GM12891 (cell line): Measurements from ENCODE around the gene C3.
"Not testable (repeated sequence)": the region's sequence is repeated elsewhere in the genome, so short reads cannot be mapped to it uniquely, and the experiment has no call there.

ENCODE experiments used
- DNase-seq: peaks from one replicate; pipeline ENCODE4 v3.0.0; 2011; ENCODE audit warnings: low spot score; ENCODE audit not compliant: insufficient read length
- FAIRE-seq: peaks from 2 replicates; lab custom pipeline; 2011; peaks lifted over from hg19 to GRCh38; lab: Jason Lieb, UNC
- PAX5 ChIP-seq: IDR thresholded peaks from 2 replicates; pipeline ENCODE4 v1.6.1; 2011; ENCODE audit warnings: low read length, moderate library complexity, mild to moderate bottlenecking; ENCODE audit not compliant: insufficient read depth, severe bottlenecking
- POLR2A ChIP-seq: IDR thresholded peaks from 2 replicates; pipeline ENCODE4 v1.6.1; 2011; ENCODE audit warnings: low read depth, low read length, control low read depth
- POLR2AphosphoS5 ChIP-seq: IDR thresholded peaks from 2 replicates; pipeline ENCODE4 v1.6.1; 2011; ENCODE audit warnings: low read depth, low read length, control low read depth
- POU2F2 ChIP-seq: IDR thresholded peaks from 2 replicates; pipeline ENCODE4 v1.6.1; 2011; ENCODE audit warnings: low read depth, mild to moderate bottlenecking, control low read depth, low read length, moderate library complexity
- SPI1 ChIP-seq: IDR thresholded peaks from 2 replicates; pipeline ENCODE4 v1.6.1; 2011; ENCODE audit warnings: low read depth, low read length, control low read depth
- TAF1 ChIP-seq: IDR thresholded peaks from 2 replicates; pipeline ENCODE4 v1.6.1; 2011; ENCODE audit warnings: low read depth, low read length, control low read depth

C3 gene

GRCh38 chr19:6761053-6761676, 40.7 kb upstream of the C3 start:
- no peak for TF ChIP-seq POLR2AphosphoS5
- no peak for FAIRE-seq
- DNase-seq: no peak

- no peak for TF ChIP-seq SPI1
- TF ChIP-seq TAF1: no peak
- no peak for TF ChIP-seq POLR2AphosphoS5
- TF ChIP-seq PAX5: no peak
- no peak for TF ChIP-seq POU2F2
- TF ChIP-seq POLR2A: no peak
- DNase-seq (no peak), FAIRE-seq (no peak)
These were observed 40.2 kb upstream of the C3 start for GRCh38 chr19:6760606-6761005.

- FAIRE-seq: no peak
- no peak for DNase-seq
- no peak for TF ChIP-seq POLR2AphosphoS5
- TF ChIP-seq POU2F2: no peak
- no peak for TF ChIP-seq TAF1
- no peak for TF ChIP-seq SPI1
- TF ChIP-seq POLR2A: no peak
- TF ChIP-seq PAX5: no peak
These were observed 34.4 kb upstream of the C3 start for GRCh38 chr19:6754653-6755463.

GRCh38 chr19:6754136-6754535, 33.7 kb upstream of the C3 start:
- no peak for FAIRE-seq
- TF ChIP-seq POU2F2 (no peak), PAX5 (no peak), SPI1 (no peak), TAF1 (no peak), POLR2AphosphoS5 (no peak), POLR2A (no peak)
- no peak for DNase-seq

- DNase-seq (peak; percentile 94), FAIRE-seq (peak; percentile 99)
- TF ChIP-seq PAX5 (no peak), POLR2A (0 out of 2 replicates have a peak, but pooled peaks have one; percentile 19), TAF1 (0 out of 2 replicates have a peak, but pooled peaks have one; percentile 37), SPI1 (no peak), POU2F2 (peak; percentile 44; the same call in 1 of the 2 replicates), POLR2AphosphoS5 (peak; percentile 37; the same call in 1 of the 2 replicates)
These were observed 33.0 kb upstream of the C3 start for GRCh38 chr19:6753178-6754031.

- TF ChIP-seq POU2F2 (no peak), POLR2A (no peak), TAF1 (no peak), POLR2AphosphoS5 (no peak)
- DNase-seq: no peak
- FAIRE-seq: peak; percentile 54
These were observed 32.1 kb upstream of the C3 start for GRCh38 chr19:6752256-6753177.

GRCh38 chr19:6751189-6751588, 30.7 kb upstream of the C3 start:
- DNase-seq: no peak
- FAIRE-seq: no peak
- TF ChIP-seq PAX5 (no peak), POLR2A (no peak), POLR2AphosphoS5 (no peak), POU2F2 (no peak), TAF1 (no peak), SPI1 (no peak)

- no peak for FAIRE-seq
- no peak for DNase-seq
- TF ChIP-seq POU2F2 (no peak), TAF1 (no peak), SPI1 (no peak), POLR2AphosphoS5 (no peak)
These were observed 29.6 kb upstream of the C3 start for GRCh38 chr19:6750062-6750461.

GRCh38 chr19:6748543-6748942, 28.1 kb upstream of the C3 start:
- not testable (repeated sequence) for FAIRE-seq, DNase-seq
